IMR-90 (cell line): ENCODE data around the gene C1QTNF8. TPM values are rescaled to one million over a fixed set of nuclear protein-coding genes. Genes with fewer than 3 reads are reported as not detected.

Experiments
- ATAC-seq: fragments of 200-7000 bp; cut with Tn5 transposase; 2 replicates; pipeline ENCODE4 v1.9.1; 2020; ENCODE audit warnings: low read depth, mild to moderate bottlenecking, moderate library complexity
- BruUV-seq: library from RNA; stranded (reverse); fragments of 400-500 nt; replicated peaks from 2 replicates; lab custom pipeline; 2021; lab: Mats Ljungman, UMichigan
- CTCF ChIA-PET: fragments of 300-600 bp; formaldehyde crosslinking; extraction: SDS; loops from one replicate; lab custom pipeline; 2021; ENCODE audit warnings: antibody characterized with exemption; lab: Yijun Ruan, JAX
- POLR2A ChIA-PET: fragments of 300-600 bp; sonication (Branson Sonifier 250); formaldehyde crosslinking; loops from one replicate; lab custom pipeline; 2022; ENCODE audit warnings: antibody characterized with exemption; ENCODE audit not compliant: unreplicated experiment; lab: Charles Lee
- DNase-seq: peaks from one replicate; pipeline ENCODE4 v3.0.0; 2013
- H2AFZ ChIP-seq: replicated peaks from 2 replicates; pipeline ENCODE3; 2013; ENCODE audit warnings: low read length, mild to moderate bottlenecking; ENCODE audit not compliant: poor library complexity
- H2AK5ac ChIP-seq: 2 replicates; pipeline ENCODE4 v1.6.1; 2013; ENCODE audit warnings: low read depth, low read length, inconsistent platforms
- H2AK9ac ChIP-seq: replicated peaks from 2 replicates; pipeline ENCODE3; 2013; ENCODE audit warnings: mild to moderate bottlenecking, low read depth, low read length, moderate library complexity; ENCODE audit not compliant: poor library complexity
- H2BK120ac ChIP-seq: 2 replicates; pipeline ENCODE4 v1.6.1; 2013; ENCODE audit warnings: low read depth, low read length, inconsistent platforms
- H2BK15ac ChIP-seq: 3 replicates; pipeline ENCODE4 v1.6.1; 2013; ENCODE audit warnings: low read depth, low read length, inconsistent platforms
- H2BK20ac ChIP-seq: 2 replicates; pipeline ENCODE4 v1.6.1; 2013; ENCODE audit warnings: low read depth, mild to moderate bottlenecking, inconsistent platforms, low read length, moderate library complexity
- H2BK5ac ChIP-seq: 2 replicates; pipeline ENCODE4 v1.6.1; 2013; ENCODE audit warnings: mild to moderate bottlenecking, low read depth, low read length, inconsistent platforms; ENCODE audit not compliant: poor library complexity, severe bottlenecking
- H3K14ac ChIP-seq: replicated peaks from 2 replicates; pipeline ENCODE4 v1.6.1; 2013; ENCODE audit warnings: low read depth, low read length, inconsistent platforms
- H3K18ac ChIP-seq: 2 replicates; pipeline ENCODE4 v1.6.1; 2013; ENCODE audit warnings: low read depth, low read length, control low read depth
- H3K23ac ChIP-seq: 2 replicates; pipeline ENCODE4 v1.6.1; 2013; ENCODE audit warnings: low read depth, low read length, inconsistent platforms
- H3K27ac ChIP-seq: 2 replicates; pipeline ENCODE4 v1.5.1; 2013; ENCODE audit warnings: mild to moderate bottlenecking, control low read depth, low read length; ENCODE audit not compliant: insufficient read depth
- H3K27me3 ChIP-seq: 2 replicates; pipeline ENCODE4 v1.6.1; 2013; ENCODE audit warnings: low read length; ENCODE audit not compliant: control insufficient read depth, insufficient read depth
- H3K36me3 ChIP-seq: 2 replicates; pipeline ENCODE4 v1.6.1; 2013; ENCODE audit warnings: low read length, mixed read lengths; ENCODE audit not compliant: control insufficient read depth, insufficient read depth
- H3K4ac ChIP-seq: 2 replicates; pipeline ENCODE4 v1.6.1; 2013; ENCODE audit warnings: low read depth, low read length, inconsistent platforms
- H3K4me1 ChIP-seq: 2 replicates; pipeline ENCODE4 v1.6.1; 2013; ENCODE audit warnings: low read length, mixed read lengths; ENCODE audit not compliant: control insufficient read depth, insufficient read depth
- H3K4me2 ChIP-seq: 2 replicates; pipeline ENCODE4 v1.6.1; 2013; ENCODE audit warnings: low read depth, mild to moderate bottlenecking, control low read depth, low read length, moderate library complexity
- H3K4me3 ChIP-seq: 2 replicates; pipeline ENCODE4 v1.5.1; 2013; ENCODE audit warnings: low read depth, mild to moderate bottlenecking, control low read depth, low read length, moderate library complexity; ENCODE audit not compliant: insufficient read depth
- H3K56ac ChIP-seq: 2 replicates; pipeline ENCODE4 v1.6.1; 2013; ENCODE audit warnings: low read length, inconsistent platforms; ENCODE audit not compliant: insufficient read depth; ENCODE audit errors: extremely low read depth
- H3K79me1 ChIP-seq, 2 experiments: 2 replicates each; pipeline ENCODE4 v1.6.1; 2013; ENCODE audit warnings: low read length in 2 of 2, inconsistent platforms in 1 of 2, low read depth in 1 of 2
- H3K9ac ChIP-seq: 2 replicates; pipeline ENCODE4 v1.6.1; 2013; ENCODE audit warnings: low read depth, low read length, control low read depth
- H3K9me1 ChIP-seq: 2 replicates; pipeline ENCODE4 v1.6.1; 2013; ENCODE audit warnings: low read length, inconsistent platforms; ENCODE audit not compliant: insufficient read depth
- H3K9me3 ChIP-seq: 2 replicates; pipeline ENCODE4 v1.6.1; 2013; ENCODE audit warnings: low read length; ENCODE audit not compliant: control insufficient read depth, insufficient read depth
- H4K20me1 ChIP-seq: 2 replicates; pipeline ENCODE4 v1.6.1; 2013; ENCODE audit warnings: low read length, inconsistent platforms; ENCODE audit not compliant: insufficient read depth
- H4K5ac ChIP-seq: 2 replicates; pipeline ENCODE4 v1.6.1; 2013; ENCODE audit warnings: mild to moderate bottlenecking, low read depth, low read length, control low read depth
- H4K8ac ChIP-seq, 2 experiments: 2 replicates each; pipeline ENCODE4 v1.6.1; 2013; ENCODE audit warnings: low read depth in 2 of 2, low read length in 2 of 2, control low read depth in 1 of 2, inconsistent platforms in 1 of 2
- H4K91ac ChIP-seq: 2 replicates; pipeline ENCODE4 v1.6.1; 2013; ENCODE audit warnings: low read depth, low read length, inconsistent platforms; ENCODE audit not compliant: insufficient read depth
- CHD1 ChIP-seq: IDR thresholded peaks from 2 replicates; pipeline ENCODE4 v1.6.1; 2012; ENCODE audit warnings: low read depth, low read length, improper control_type of control experiment
- CTCF ChIP-seq: conservative IDR thresholded peaks from 2 replicates; pipeline ENCODE4 v1.5.1; 2012; ENCODE audit warnings: mild to moderate bottlenecking, low read depth, low read length, improper control_type of control experiment
- ELK1 ChIP-seq: fragments of 150-350 bp; IDR thresholded peaks from 2 replicates; pipeline ENCODE4 v1.6.1; 2016; ENCODE audit warnings: low read depth, mild to moderate bottlenecking, low read length, moderate library complexity, borderline replicate concordance
- FOS ChIP-seq: fragments of 150-350 bp; IDR thresholded peaks from 2 replicates; pipeline ENCODE4 v1.6.1; 2016; ENCODE audit warnings: low read depth, low read length
- MAFK ChIP-seq: IDR thresholded peaks from 2 replicates; pipeline ENCODE4 v1.6.1; 2012; ENCODE audit warnings: low read depth, low read length, improper control_type of control experiment
- MAZ ChIP-seq: IDR thresholded peaks from 2 replicates; pipeline ENCODE4 v1.6.1; 2012; ENCODE audit warnings: low read depth, mild to moderate bottlenecking, low read length, improper control_type of control experiment, moderate library complexity, borderline replicate concordance
- NFE2L2 ChIP-seq: fragments of 150-350 bp; IDR thresholded peaks from 2 replicates; pipeline ENCODE4 v1.6.1; 2016; ENCODE audit warnings: low read depth, mild to moderate bottlenecking, low read length
- RAD21 ChIP-seq: IDR thresholded peaks from 2 replicates; pipeline ENCODE4 v1.6.1; 2012; ENCODE audit warnings: low read length, improper control_type of control experiment
- RCOR1 ChIP-seq: IDR thresholded peaks from 2 replicates; pipeline ENCODE4 v1.6.1; 2012; ENCODE audit warnings: mild to moderate bottlenecking, low read length, improper control_type of control experiment; ENCODE audit not compliant: insufficient replicate concordance
- RFX5 ChIP-seq: IDR thresholded peaks from 2 replicates; pipeline ENCODE4 v1.8.0; 2012; ENCODE audit warnings: low read depth, mild to moderate bottlenecking, low read length, moderate library complexity
- USF2 ChIP-seq: fragments of 150-350 bp; IDR thresholded peaks from 2 replicates; pipeline ENCODE4 v1.6.1; 2017; ENCODE audit warnings: mild to moderate bottlenecking, antibody characterized with exemption, low read length, low read depth
- WGBS, 2 experiments: methylation state at CpG; one replicate each; pipeline versions ENCODE4 v1.1.5 to v1.1.7; 2013; ENCODE audit warnings: missing lambda C conversion rate in 2 of 2; ENCODE audit not compliant: insufficient read length in 1 of 2; ENCODE audit errors: extremely low coverage in 2 of 2; 5-methylcytosine and 5-hydroxymethylcytosine counted together
- dilution Hi-C: fragments of 300-500 bp; cut with HindIII; formaldehyde crosslinking; loops from one replicate; pipeline ENCODE4 v1.14.3; 2018; ENCODE audit warnings: low sequenced_read_pairs; ENCODE audit not compliant: unreplicated experiment
- in situ Hi-C: fragments of 300-500 bp; cut with MboI; formaldehyde crosslinking; loops from 3 replicates; pipeline ENCODE4 v1.14.3; 2019; ENCODE audit warnings: low sequenced_read_pairs, inconsistent platforms, mixed read lengths
- intact Hi-C: fragments of 100-400 bp; cut with micrococcal nuclease; formaldehyde crosslinking; loops from 2 replicates; pipeline ENCODE4 v1.10.0; 2022
- polyA plus RNA-seq, 3 experiments: library from polyadenylated mRNA; depleted of rRNA; stranded (reverse); fragments of >200 nt; gene quantifications; 2 replicates each; pipeline ENCODE4 v1.2.3, GENCODE V29; 2012; ENCODE audit warnings: low replicate concordance in 1 of 3
- total RNA-seq: library from RNA; depleted of rRNA; stranded (reverse); fragments of >200 nt; gene quantifications from 2 replicates; pipeline ENCODE4 v1.2.3, GENCODE V29; 2012

Gene C1QTNF8
- total and polyA plus RNA-seq, 2 of the 4 experiments (the other 2 are of a cell fraction), result not detected

GRCh38 chr16:1081734-1082265 is 14.2 kb downstream of the C1QTNF8 start:
- Histone ChIP-seq H3K79me1 (no peaks in the 10 kb centered on the region), H2BK20ac (no peak overlapping the region), H3K18ac (no peak overlapping the region), H4K91ac (no peak overlapping the region), H4K8ac (no peak overlapping the region), H2AK5ac (no peak overlapping the region), H3K36me3 (no peaks in the 10 kb centered on the region), H2BK15ac (no peak overlapping the region), H3K27me3 (peaks cover 25% of the 10 kb centered on the region), H3K4me2 (no peak overlapping the region), H4K20me1 (no peaks in the 10 kb centered on the region), H3K27ac (no peak overlapping the region), H3K23ac (no peak overlapping the region), H2BK5ac (no peak overlapping the region), H3K14ac (no peak overlapping the region), H3K9me1 (no peaks in the 10 kb centered on the region), H4K5ac (no peak overlapping the region), H2AFZ (no peak overlapping the region), H3K4me3 (no peak overlapping the region), H2AK9ac (no peak overlapping the region), H3K9ac (no peak overlapping the region), H3K4ac (no peak overlapping the region), H3K4me1 (no peaks in the 10 kb centered on the region), H2BK120ac (no peak overlapping the region), H3K56ac (no peak overlapping the region), H3K9me3 (peaks cover 21% of the 10 kb centered on the region)
- no TSS peak for BruUV-seq
- in situ Hi-C loops (no loop called here), intact Hi-C loops (no loop called here), dilution Hi-C loops (no loop called here)
- CTCF ChIA-PET, result no interaction called here
- POLR2A ChIA-PET, result no interaction called here
- DNase-seq, result no peak
- no peak for ATAC-seq
- WGBS, 2 experiments, result 42% methylated on average over 15 of the region's 22 CpGs; no CpG with 5 or more reads in 1 of the 2 experiments
- no peak for TF ChIP-seq USF2
- no peak for TF ChIP-seq NFE2L2
- no peak for TF ChIP-seq CTCF
- no peak for TF ChIP-seq RAD21
- TF ChIP-seq CHD1, result no peak
- no peak for TF ChIP-seq RCOR1
- no peak for TF ChIP-seq MAFK
- no peak for TF ChIP-seq ELK1
- no peak for TF ChIP-seq MAZ
- TF ChIP-seq FOS, result no peak
- TF ChIP-seq RFX5, result no peak
